SK-N-SH (cell line): ENCODE measurements around the gene NYAP1. TPM values are rescaled to one million over a fixed set of nuclear protein-coding genes. Genes with fewer than 3 reads are reported as not detected.

Experiments used
- CTCF ChIA-PET: fragments of 300-600, 350-600 bp; formaldehyde crosslinking; extraction: SDS; loops from one replicate; lab custom pipeline; 2021; lab: Yijun Ruan, JAX
- POLR2A ChIA-PET: fragments of 350-600 bp; sonication (Branson Sonifier 250); formaldehyde crosslinking; extraction: SDS; loops from one replicate; lab custom pipeline; 2020; ENCODE audit warnings: antibody characterized with exemption, inconsistent platforms; lab: Yijun Ruan, JAX
- DNase-seq: peaks from one replicate; pipeline ENCODE4 v3.0.0; 2012
- H2AFZ ChIP-seq: fragments of 200-600 bp; sonication (generic); 2 replicates; pipeline ENCODE4 v1.8.1; 2016; ENCODE audit warnings: antibody characterized with exemption, mild to moderate bottlenecking, low read depth
- H3F3A ChIP-seq: fragments of 200-600 bp; sonication (generic); replicated peaks from 2 replicates; pipeline ENCODE3; 2016; ENCODE audit warnings: antibody characterized with exemption, mild to moderate bottlenecking; ENCODE audit not compliant: insufficient read depth
- H3K27ac ChIP-seq, 2 experiments: fragments of 200-500 bp in 1 of 2; fragments of 200-600 bp in 1 of 2; sonication (Bioruptor generic) in 1 of 2; sonication (generic), shearing (Covaris generic) in 1 of 2; 2 replicates each; pipeline versions ENCODE4 v1.5.1 to v1.6.1; 2014 to 2016; ENCODE audit warnings: low read depth in 2 of 2, inconsistent platforms in 1 of 2, low read length in 1 of 2, mild to moderate bottlenecking in 1 of 2, mixed read lengths in 1 of 2
- H3K27me3 ChIP-seq: fragments of 200-600 bp; sonication (generic), shearing (Covaris generic); 2 replicates; pipeline ENCODE4 v1.6.1; 2016; ENCODE audit warnings: mixed run types; ENCODE audit not compliant: insufficient read depth
- H3K36me3 ChIP-seq, 2 experiments: fragments of 200-500 bp in 1 of 2; fragments of 200-600 bp in 1 of 2; sonication (Bioruptor generic) in 1 of 2; sonication (generic) in 1 of 2; replicated peaks in 1 of 2; 2 replicates each; pipeline versions ENCODE3 to v1.5.1; 2014 to 2016; ENCODE audit warnings: low read length in 1 of 2, mild to moderate bottlenecking in 1 of 2; ENCODE audit not compliant: insufficient read depth in 2 of 2, control insufficient read depth in 1 of 2
- H3K4me1 ChIP-seq, 2 experiments: fragments of 200-500 bp in 1 of 2; fragments of 200-600 bp in 1 of 2; sonication (Bioruptor generic) in 1 of 2; sonication (generic), shearing (Covaris generic) in 1 of 2; 2 replicates each; pipeline versions ENCODE4 v1.5.1 to v1.6.1; 2014 to 2016; ENCODE audit warnings: low read depth in 1 of 2, low read length in 1 of 2, mixed run types in 1 of 2; ENCODE audit not compliant: insufficient read depth in 2 of 2, control insufficient read depth in 1 of 2
- H3K4me2 ChIP-seq: fragments of 200-600 bp; sonication (generic), shearing (Covaris generic); 2 replicates; pipeline ENCODE4 v1.6.1; 2017; ENCODE audit warnings: mixed run types
- H3K4me3 ChIP-seq, 2 experiments: fragments of 200-500 bp in 1 of 2; fragments of 200-600 bp in 1 of 2; sonication (Bioruptor generic) in 1 of 2; sonication (generic), shearing (Covaris generic) in 1 of 2; 2 replicates each; pipeline versions ENCODE4 v1.5.1 to v1.8.1; 2014 to 2016; ENCODE audit warnings: low read depth in 2 of 2, inconsistent platforms in 1 of 2, low read length in 1 of 2, mild to moderate bottlenecking in 1 of 2, mixed read lengths in 1 of 2, moderate library complexity in 1 of 2
- H3K79me2 ChIP-seq: fragments of 200-600 bp; sonication (generic); 2 replicates; pipeline ENCODE4 v1.8.1; 2017; ENCODE audit warnings: mild to moderate bottlenecking; ENCODE audit not compliant: insufficient read depth
- H3K9ac ChIP-seq: fragments of 200-600 bp; sonication (generic); 2 replicates; pipeline ENCODE4 v1.6.1; 2017; ENCODE audit warnings: mixed run types
- H3K9me2 ChIP-seq: fragments of 200-600 bp; sonication (generic); 2 replicates; pipeline ENCODE4 v1.6.1; 2017; ENCODE audit warnings: mixed run types
- H3K9me3 ChIP-seq: fragments of 200-600 bp; sonication (generic); 2 replicates; pipeline ENCODE4 v1.6.1; 2017; ENCODE audit warnings: mixed run types, mild to moderate bottlenecking, moderate library complexity
- H4K20me1 ChIP-seq: fragments of 200-600 bp; sonication (generic); 2 replicates; pipeline ENCODE4 v1.6.1; 2017; ENCODE audit warnings: mild to moderate bottlenecking, mixed run types; ENCODE audit not compliant: insufficient read depth
- EP300 ChIP-seq, 2 experiments: IDR thresholded peaks; 2 replicates each; pipeline versions ENCODE4 v1.4.0 to v1.6.1; 2012; ENCODE audit warnings: borderline replicate concordance in 1 of 2, low read depth in 1 of 2, low read length in 1 of 2
- JUND ChIP-seq: IDR thresholded peaks from 2 replicates; pipeline ENCODE4 v1.4.0; 2012
- MXI1 ChIP-seq: IDR thresholded peaks from 2 replicates; pipeline ENCODE4 v1.6.1; 2012; ENCODE audit warnings: mild to moderate bottlenecking, low read depth, low read length, improper control_type of control experiment
- NFIC ChIP-seq: IDR thresholded peaks from 2 replicates; pipeline ENCODE4 v1.4.0; 2012; ENCODE audit warnings: borderline replicate concordance
- NRF1 ChIP-seq: IDR thresholded peaks from 2 replicates; pipeline ENCODE4 v1.6.1; 2012; ENCODE audit warnings: low read depth, mild to moderate bottlenecking, low read length
- POLR2AphosphoS5 ChIP-seq: IDR thresholded peaks from 2 replicates; pipeline ENCODE4 v1.6.1; 2012; ENCODE audit warnings: low read depth, low read length
- RAD21 ChIP-seq: IDR thresholded peaks from 2 replicates; pipeline ENCODE4 v1.6.1; 2012; ENCODE audit warnings: mild to moderate bottlenecking, low read length
- RCOR1 ChIP-seq: fragments of 150-350 bp; IDR thresholded peaks from 2 replicates; pipeline ENCODE4 v1.6.1; 2017; ENCODE audit warnings: antibody characterized with exemption, low read length
- REST ChIP-seq: IDR thresholded peaks from 2 replicates; pipeline ENCODE4 v1.6.1; 2012; ENCODE audit warnings: mild to moderate bottlenecking, low read depth, low read length, moderate library complexity
- SIN3A ChIP-seq: IDR thresholded peaks from 2 replicates; pipeline ENCODE4 v1.6.1; 2012; ENCODE audit warnings: low read depth, mild to moderate bottlenecking, low read length, moderate library complexity, borderline replicate concordance
- TCF12 ChIP-seq: IDR thresholded peaks from 2 replicates; pipeline ENCODE4 v1.4.0; 2012
- TEAD4 ChIP-seq: IDR thresholded peaks from 2 replicates; pipeline ENCODE4 v1.4.0; 2012; ENCODE audit warnings: mild to moderate bottlenecking, borderline replicate concordance; ENCODE audit not compliant: insufficient read depth
- USF1 ChIP-seq: IDR thresholded peaks from 2 replicates; pipeline ENCODE4 v1.4.0; 2012; ENCODE audit warnings: low read depth, borderline replicate concordance
- YY1 ChIP-seq: IDR thresholded peaks from 2 replicates; pipeline ENCODE4 v1.4.0; 2012; ENCODE audit warnings: low read depth, mild to moderate bottlenecking
- WGBS: methylation state at CpG from one replicate; pipeline ENCODE4 v1.1.6; 2017; ENCODE audit warnings: low lambda C conversion rate; 5-methylcytosine and 5-hydroxymethylcytosine counted together
- polyA plus RNA-seq, 3 experiments: library from polyadenylated mRNA; depleted of rRNA; stranded (reverse); fragments of >200 nt; gene quantifications; 2 replicates each; pipeline ENCODE4 v1.2.3, GENCODE V29; 2012
- TF ChIP-seq, protein P1 (sequence below): IDR thresholded peaks from 2 replicates; pipeline ENCODE4 v1.4.0; 2012; ENCODE audit warnings: low read depth

NYAP1 gene
- polyA plus RNA-seq, 1 of the 3 experiments (the other 2 are of a cell fraction): 6.0 TPM

- TF ChIP-seq, protein P1, sequence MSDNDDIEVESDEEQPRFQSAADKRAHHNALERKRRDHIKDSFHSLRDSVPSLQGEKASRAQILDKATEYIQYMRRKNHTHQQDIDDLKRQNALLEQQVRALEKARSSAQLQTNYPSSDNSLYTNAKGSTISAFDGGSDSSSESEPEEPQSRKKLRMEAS: peak; percentile 72; the same call in 1 of the 2 replicates
- peak; percentile 88 for TF ChIP-seq TCF12
- no peak for TF ChIP-seq REST
- no peak for TF ChIP-seq TEAD4
- TF ChIP-seq NFIC: peak; percentile 21; the same call in 1 of the 2 replicates
- TF ChIP-seq YY1: no peak
- TF ChIP-seq USF1: no peak
- TF ChIP-seq SIN3A: peak; percentile 35; the same call in 1 of the 2 replicates
- peak; percentile 42; the same call in 1 of the 2 replicates for TF ChIP-seq POLR2AphosphoS5
- no peak for TF ChIP-seq EP300 (IDR thresholded peaks at IDR 0.05; ENCODE audit: borderline replicate concordance in 1 of 2, low read depth in 1 of 2, low read length in 1 of 2)
- Histone ChIP-seq H3K9me2 (no peaks in the 10 kb centered on the region), H3K4me2 (no peak overlapping the region), H3K79me2 (no peaks in the 10 kb centered on the region), H2AFZ (peak overlapping the region; percentile 0), H3K27me3 (no peaks in the 10 kb centered on the region), H3K4me3 (no peak overlapping the region), H3K4me1 (peaks cover 12 to 18% of the 10 kb centered on the region in 2 experiments; a peak in 3 of 4 replicates), H3K9me3 (no peaks in the 10 kb centered on the region), H3K9ac (no peak overlapping the region), H3K36me3 (no peaks in the 10 kb centered on the region), H3K27ac (peak overlapping the region in 1 of 2 experiments; percentile 36; a peak in 2 of 4 replicates), H3F3A (peaks cover 6% of the 10 kb centered on the region), H4K20me1 (no peaks in the 10 kb centered on the region)
- 64% methylated on average over 4 of the region's 4 CpGs for WGBS
- peak; percentile 79 for DNase-seq
- ChIA-PET CTCF (interaction anchor here (0.7 to 2.9 kb wide), 9 partner anchors 19 to 189 kb away, joined by 3 to 17 read pairs (median 5); partner anchors contain the start of gene NYAP1), POLR2A (interaction anchor here (0.6 kb wide), 1 partner anchor 51 kb away, joined by 4 read pairs; no protein-coding TSS in a partner anchor)
These were observed 32.5 kb downstream of the NYAP1 start for GRCh38 chr7:100516135-100516812.

GRCh38 chr7:100517305-100517704 lies 33.6 kb downstream of the NYAP1 start:
- TF ChIP-seq TCF12: no peak
- TF ChIP-seq NRF1: no peak
- TF ChIP-seq RCOR1: no peak
- no peak for TF ChIP-seq RAD21
- TF ChIP-seq JUND: no peak
- no peak for TF ChIP-seq MXI1
- H3K4me1 ChIP-seq: peaks cover 12 to 18% of the 10 kb centered on the region in 2 experiments; a peak in 3 of 4 replicates
- CTCF ChIA-PET: interaction anchor here (0.7 to 2.9 kb wide), 4 partner anchors 34 to 68 kb away, joined by 3 to 17 read pairs (median 3); partner anchors contain the start of gene NYAP1
- no peaks in the 10 kb centered on the region for H3K36me3 ChIP-seq
- H3K79me2 ChIP-seq: no peaks in the 10 kb centered on the region
- no peaks in the 10 kb centered on the region for H3K27me3 ChIP-seq
- no peak overlapping the region for H3K9ac ChIP-seq
- H4K20me1 ChIP-seq: no peaks in the 10 kb centered on the region
- POLR2A ChIA-PET: no interaction called here
- no peak overlapping the region for H3K4me3 ChIP-seq
- H3F3A ChIP-seq: peaks cover 6% of the 10 kb centered on the region
- no peaks in the 10 kb centered on the region for H3K9me2 ChIP-seq
- H3K4me2 ChIP-seq: no peak overlapping the region
- no peak overlapping the region for H3K27ac ChIP-seq
- WGBS: 92% methylated on average over 2 of the region's 2 CpGs
- no peak for DNase-seq
- H2AFZ ChIP-seq: no peak overlapping the region
- H3K9me3 ChIP-seq: no peaks in the 10 kb centered on the region
